Calu3 (cell line): ENCODE results near the gene B3GNT3. TPM values are rescaled to one million over a fixed set of nuclear protein-coding genes. Genes with fewer than 3 reads are reported as not detected.

Experiments
- BruUV-seq: library from RNA; stranded (reverse); fragments of 400-500 nt; replicated peaks from 2 replicates; lab custom pipeline; 2021; lab: Mats Ljungman, UMichigan
- CTCF ChIA-PET: fragments of 300-600 bp; sonication (Branson Sonifier 250); formaldehyde crosslinking; loops from one replicate; lab custom pipeline; 2022; ENCODE audit warnings: antibody characterized with exemption; lab: Charles Lee
- DNase-seq: peaks from one replicate; pipeline ENCODE4 v3.0.0; 2022
- H3K27ac Mint-ChIP-seq: one replicate; pipeline ENCODE4 v1.8.0; 2022; ENCODE audit warnings: mixed read lengths; ENCODE audit not compliant: unreplicated experiment
- H3K27me3 Mint-ChIP-seq: one replicate; pipeline ENCODE4 v1.8.0; 2022; ENCODE audit warnings: mixed read lengths; ENCODE audit not compliant: unreplicated experiment
- H3K36me3 Mint-ChIP-seq: one replicate; pipeline ENCODE4 v1.8.0; 2022; ENCODE audit warnings: mild to moderate bottlenecking, moderate library complexity, mixed read lengths; ENCODE audit not compliant: insufficient read depth, unreplicated experiment
- H3K4me1 Mint-ChIP-seq: one replicate; pipeline ENCODE4 v1.8.0; 2022; ENCODE audit warnings: mild to moderate bottlenecking, low read depth, mixed read lengths; ENCODE audit not compliant: unreplicated experiment
- H3K4me3 Mint-ChIP-seq: one replicate; pipeline ENCODE4 v1.8.0; 2022; ENCODE audit warnings: mild to moderate bottlenecking, low read depth, moderate library complexity, mixed read lengths; ENCODE audit not compliant: unreplicated experiment
- H3K9me3 Mint-ChIP-seq: one replicate; pipeline ENCODE4 v1.8.0; 2022; ENCODE audit warnings: low read depth, mixed read lengths; ENCODE audit not compliant: unreplicated experiment
- intact Hi-C: fragments of 100-400 bp; cut with micrococcal nuclease; formaldehyde crosslinking; loops from one replicate; pipeline ENCODE4 v1.10.0; 2022; ENCODE audit not compliant: unreplicated experiment
- total RNA-seq: library from RNA; stranded (reverse); gene quantifications from 2 replicates; pipeline ENCODE4 v1.2.3, GENCODE V29; 2022
- TF ChIP-seq, protein P1 (sequence below): fragments of 200-600 bp; IDR thresholded peaks from one replicate; pipeline ENCODE4 v1.8.0; 2022; ENCODE audit warnings: antibody characterized with exemption; ENCODE audit not compliant: unreplicated experiment

B3GNT3 gene
- total RNA-seq, 1 experiment from 2014 or later: 75.1 TPM

DNA sequence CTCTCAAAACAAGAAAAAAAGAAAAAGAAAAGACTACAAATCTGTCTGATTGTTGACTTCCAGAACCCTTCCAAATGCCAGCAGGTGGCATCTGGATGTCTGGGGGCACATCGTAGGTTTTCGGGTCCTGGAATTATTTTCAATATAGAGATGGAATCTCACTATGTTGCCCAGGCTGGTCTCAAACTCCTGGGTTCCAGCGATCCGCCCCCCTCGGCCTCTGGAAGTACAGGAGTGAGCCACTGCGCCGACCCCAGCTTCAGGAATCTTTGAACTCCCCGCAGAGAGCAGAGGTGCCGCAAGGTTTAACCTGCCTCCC, 567 bp upstream of the B3GNT3 start:
- H3K4me3 Mint-ChIP-seq: peak overlapping the region; percentile 88
- DNase-seq: no peak
- BruUV-seq: TSS peak; percentile 83
- no peaks in the 10 kb centered on the region for H3K27me3 Mint-ChIP-seq
- peaks cover 18% of the 10 kb centered on the region for H3K4me1 Mint-ChIP-seq
- TF ChIP-seq, protein P1, sequence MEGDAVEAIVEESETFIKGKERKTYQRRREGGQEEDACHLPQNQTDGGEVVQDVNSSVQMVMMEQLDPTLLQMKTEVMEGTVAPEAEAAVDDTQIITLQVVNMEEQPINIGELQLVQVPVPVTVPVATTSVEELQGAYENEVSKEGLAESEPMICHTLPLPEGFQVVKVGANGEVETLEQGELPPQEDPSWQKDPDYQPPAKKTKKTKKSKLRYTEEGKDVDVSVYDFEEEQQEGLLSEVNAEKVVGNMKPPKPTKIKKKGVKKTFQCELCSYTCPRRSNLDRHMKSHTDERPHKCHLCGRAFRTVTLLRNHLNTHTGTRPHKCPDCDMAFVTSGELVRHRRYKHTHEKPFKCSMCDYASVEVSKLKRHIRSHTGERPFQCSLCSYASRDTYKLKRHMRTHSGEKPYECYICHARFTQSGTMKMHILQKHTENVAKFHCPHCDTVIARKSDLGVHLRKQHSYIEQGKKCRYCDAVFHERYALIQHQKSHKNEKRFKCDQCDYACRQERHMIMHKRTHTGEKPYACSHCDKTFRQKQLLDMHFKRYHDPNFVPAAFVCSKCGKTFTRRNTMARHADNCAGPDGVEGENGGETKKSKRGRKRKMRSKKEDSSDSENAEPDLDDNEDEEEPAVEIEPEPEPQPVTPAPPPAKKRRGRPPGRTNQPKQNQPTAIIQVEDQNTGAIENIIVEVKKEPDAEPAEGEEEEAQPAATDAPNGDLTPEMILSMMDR: no peak
- no peaks in the 10 kb centered on the region for H3K9me3 Mint-ChIP-seq
- CTCF ChIA-PET: interaction anchor here (0.9 to 1.0 kb wide), 2 partner anchors 19 to 61 kb away, joined by 3 to 4 read pairs; no protein-coding TSS in a partner anchor
- intact Hi-C loops: no loop called here
- peaks cover 44% of the 10 kb centered on the region for H3K36me3 Mint-ChIP-seq
- peak overlapping the region; percentile 91 for H3K27ac Mint-ChIP-seq

DNA sequence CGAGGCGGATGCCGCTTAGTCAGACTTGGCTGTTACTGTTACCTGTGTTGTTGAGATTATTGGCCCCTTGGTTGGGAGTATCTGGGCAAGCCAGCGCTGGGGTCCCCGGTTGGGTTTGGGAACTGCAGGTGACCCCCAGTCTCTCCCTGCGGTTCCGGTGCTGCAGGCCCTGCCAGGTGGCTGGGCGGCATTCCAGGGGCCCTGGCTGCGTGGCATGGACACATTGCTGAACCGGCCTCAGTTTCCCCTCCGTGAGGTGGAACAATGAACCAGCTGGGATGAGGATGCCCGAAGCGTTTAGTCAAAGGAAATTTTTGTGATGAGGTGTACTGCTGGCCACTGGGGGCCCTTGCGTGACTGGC, 538 bp downstream of the B3GNT3 start:
- Mint-ChIP-seq H3K27me3 (no peaks in the 10 kb centered on the region), H3K9me3 (no peaks in the 10 kb centered on the region), H3K36me3 (peaks cover 49% of the 10 kb centered on the region), H3K4me3 (peak overlapping the region; percentile 88), H3K4me1 (peaks cover 9% of the 10 kb centered on the region), H3K27ac (peak overlapping the region; percentile 91)
- no peak for DNase-seq
- no TSS peak for BruUV-seq
- CTCF ChIA-PET: interaction anchor here (0.5 to 1.0 kb wide), 2 partner anchors 20 to 35 kb away, joined by 3 to 4 read pairs; no protein-coding TSS in a partner anchor
- intact Hi-C loops: no loop called here
- TF ChIP-seq, protein P1: no peak

DNA sequence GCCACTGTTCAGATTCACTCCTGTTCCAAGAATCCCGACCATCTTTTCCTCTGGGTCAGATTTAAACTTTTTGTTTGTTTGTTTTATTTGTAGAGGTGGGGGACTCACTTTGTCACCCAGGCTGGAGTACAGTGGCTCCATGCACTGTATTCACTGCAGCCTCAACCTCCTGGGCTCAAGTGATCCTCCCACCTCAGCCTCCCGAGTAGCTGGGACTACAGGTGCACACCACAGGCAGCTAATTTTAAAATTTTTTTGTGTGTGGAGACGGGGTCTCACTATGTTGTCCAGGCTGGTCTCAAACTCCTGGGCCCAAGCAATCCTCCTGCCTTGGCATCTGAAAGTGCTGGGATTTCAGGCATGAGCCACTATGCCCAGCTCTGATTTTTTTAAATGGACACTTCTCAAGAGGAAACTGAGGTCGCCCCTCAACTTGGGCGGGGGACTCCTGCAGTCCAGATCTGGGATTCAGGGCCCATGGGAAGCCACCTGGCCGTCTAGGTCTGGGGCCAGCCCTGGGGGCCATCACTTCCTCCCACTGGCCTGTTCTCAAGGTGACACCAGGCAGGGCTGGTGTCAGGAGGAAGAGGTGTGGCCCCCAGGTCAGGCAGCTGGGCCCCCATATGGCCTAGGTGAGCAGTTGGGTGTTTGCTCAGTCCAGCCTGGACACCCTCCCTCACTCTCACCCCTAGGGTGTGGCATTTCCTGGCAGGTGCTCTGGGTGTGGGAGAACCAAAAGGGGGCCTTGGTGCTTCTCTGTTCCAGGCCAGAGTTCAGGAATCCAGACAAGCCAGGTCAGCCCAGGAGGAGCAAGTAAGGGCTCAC, 1.3 kb downstream of the B3GNT3 start:
- peaks cover 7% of the 10 kb centered on the region for H3K4me1 Mint-ChIP-seq
- intact Hi-C loops: no loop called here
- H3K4me3 Mint-ChIP-seq: peak overlapping the region; percentile 88
- no peaks in the 10 kb centered on the region for H3K27me3 Mint-ChIP-seq
- H3K9me3 Mint-ChIP-seq: no peaks in the 10 kb centered on the region
- no TSS peak for BruUV-seq
- CTCF ChIA-PET: interaction anchor here (0.5 to 0.9 kb wide), 2 partner anchors 19 to 34 kb away, joined by 3 read pairs; no protein-coding TSS in a partner anchor
- DNase-seq: peak; percentile 67
- H3K27ac Mint-ChIP-seq: peak overlapping the region; percentile 91
- peaks cover 49% of the 10 kb centered on the region for H3K36me3 Mint-ChIP-seq
- TF ChIP-seq, protein P1: no peak

DNA sequence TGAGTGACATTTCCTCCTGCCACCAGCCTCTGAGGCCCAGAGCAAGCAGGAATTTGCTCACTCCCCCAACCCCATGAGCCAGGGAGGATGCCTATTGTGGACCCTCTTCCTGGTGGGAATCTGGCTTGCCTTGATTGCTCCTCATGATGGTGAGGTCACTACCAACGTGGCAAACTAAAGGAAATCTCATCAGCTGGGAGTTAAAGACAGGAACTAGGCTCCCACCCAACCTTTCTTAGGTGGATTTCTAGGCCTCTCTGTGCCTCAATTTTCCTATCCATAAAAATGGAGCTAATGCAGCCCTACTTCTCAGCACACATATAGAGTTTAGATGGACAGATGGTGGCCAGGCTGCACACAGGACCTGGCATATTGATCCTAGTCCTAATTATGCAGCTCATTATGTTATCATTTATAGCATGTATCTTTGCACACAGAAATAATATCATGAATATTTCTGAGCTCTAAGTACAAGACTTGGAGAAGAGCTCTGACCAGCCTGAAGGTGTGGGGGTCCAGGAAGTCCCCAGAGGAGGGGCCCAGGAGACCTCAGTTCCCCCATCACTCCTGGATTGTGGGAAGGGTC, 2.0 kb downstream of the B3GNT3 start:
- H3K4me1 Mint-ChIP-seq: peaks cover 2% of the 10 kb centered on the region
- CTCF ChIA-PET: interaction anchor here (0.9 kb wide), 1 partner anchor 18 kb away, joined by 3 read pairs; no protein-coding TSS in a partner anchor
- peak overlapping the region; percentile 91 for H3K27ac Mint-ChIP-seq
- intact Hi-C loops: no loop called here
- TF ChIP-seq, protein P1: no peak
- peaks cover 49% of the 10 kb centered on the region for H3K36me3 Mint-ChIP-seq
- peak overlapping the region; percentile 88 for H3K4me3 Mint-ChIP-seq
- no TSS peak for BruUV-seq
- no peaks in the 10 kb centered on the region for H3K27me3 Mint-ChIP-seq
- no peaks in the 10 kb centered on the region for H3K9me3 Mint-ChIP-seq
- no peak for DNase-seq
